PFSK-1 (cell line): ENCODE data around the gene DEFB115.

Experiments used
- POLR2AphosphoS5 ChIP-seq: IDR thresholded peaks from 2 replicates; pipeline ENCODE4 v1.6.1; 2012; ENCODE audit warnings: low read depth, mild to moderate bottlenecking, control low read depth, low read length, moderate library complexity
- SIN3A ChIP-seq: IDR thresholded peaks from 2 replicates; pipeline ENCODE4 v1.6.1; 2012; ENCODE audit warnings: mild to moderate bottlenecking, low read length, moderate library complexity, borderline replicate concordance; ENCODE audit not compliant: insufficient read depth

GRCh38 chr20:31274441-31274840 lies 17.0 kb downstream of the DEFB115 start:
- TF ChIP-seq SIN3A (no peak), POLR2AphosphoS5 (no peak)
